ENCODE data around the gene TERT. TPM values are rescaled to one million over a fixed set of nuclear protein-coding genes. Genes with fewer than 3 reads are reported as not detected.
A peak's percentile ranks its signal among the peaks of the same experiment; 100 is the strongest.
"Not testable (repeated sequence)": the region's sequence is repeated elsewhere in the genome, so short reads cannot be mapped to it uniquely, and the experiment has no call there.

TERT gene
- total RNA-seq, 2 donors from 2014 or later = 7.1 to 9.8 TPM

GRCh38 chr5:1288439-1289335, 6.2 kb downstream of the TERT start:
- Mint-ChIP-seq H3K27me3 (ENCODE audit: insufficient read depth) (peaks cover 6% of the 10 kb centered on the region), H3K9me3 (no peaks in the 10 kb centered on the region), H3K4me1 (no peaks in the 10 kb centered on the region), H3K4me3 (no peak overlapping the region), H3K27ac (no peak overlapping the region), H3K36me3 (ENCODE audit: low read depth) (no peaks in the 10 kb centered on the region)
- 94 to 99% methylated on average over 30 to 35 of the region's 37 CpGs for WGBS, 2 experiments (ENCODE audit: insufficient coverage in 1 of 2, insufficient read length in 1 of 2)
- no peaks in the 10 kb centered on the region for H3K9me3 ChIP-seq (ENCODE audit: control insufficient read depth, low read length)
- no peak for TF ChIP-seq CTCF (conservative IDR thresholded peaks at IDR 0.05)
- no peaks in the 10 kb centered on the region for H3K36me3 ChIP-seq (ENCODE audit: control insufficient read depth, insufficient read depth, low read length)
- no peak overlapping the region for H3K4me3 ChIP-seq (ENCODE audit: low read length)
- no peak overlapping the region for H3K27ac ChIP-seq (ENCODE audit: low read depth, low read length)
- peak; percentile 31 for DNase-seq
- no peak overlapping the region for H3K9ac ChIP-seq (ENCODE audit: extremely low read depth, low read length, poor library complexity, severe bottlenecking)
- H3K27me3 ChIP-seq (ENCODE audit: control insufficient read depth, insufficient read depth, low read length, poor library complexity, severe bottlenecking) = no peaks in the 10 kb centered on the region
- no peaks in the 10 kb centered on the region for H3K4me1 ChIP-seq (ENCODE audit: control insufficient read depth, insufficient read depth, low read length)

DNA sequence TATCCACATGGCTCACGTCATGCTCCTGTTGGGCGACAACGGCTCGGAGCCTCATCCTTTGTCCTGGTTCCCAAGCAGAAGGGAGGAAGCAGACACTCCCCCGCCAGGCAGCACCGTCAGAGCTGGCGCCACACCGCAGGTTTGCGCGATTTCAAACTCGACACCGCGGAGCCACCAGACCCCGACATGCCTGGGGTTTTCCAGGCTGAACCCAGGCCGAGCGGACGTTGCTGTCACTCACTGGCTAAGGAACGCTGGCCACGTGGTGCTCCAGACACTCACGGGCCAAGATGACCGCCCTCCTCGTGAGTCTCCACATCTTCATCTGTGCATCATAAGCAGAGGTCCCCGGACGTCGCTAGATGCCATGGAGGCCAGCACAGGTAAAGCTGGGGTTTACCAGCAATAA, 9.0 kb downstream of the TERT start:
- H3K4me1 ChIP-seq (ENCODE audit: control insufficient read depth, insufficient read depth, low read length) = no peaks in the 10 kb centered on the region
- no peaks in the 10 kb centered on the region for H3K27me3 ChIP-seq (ENCODE audit: control insufficient read depth, insufficient read depth, low read length, poor library complexity, severe bottlenecking)
- no peak overlapping the region for H3K4me3 ChIP-seq (ENCODE audit: low read length)
- peak overlapping the region; percentile 10 for H3K27ac Mint-ChIP-seq
- WGBS, 2 experiments (ENCODE audit: insufficient coverage in 1 of 2, insufficient read length in 1 of 2) = 96 to 97% methylated on average over 25 of the region's 25 CpGs
- H3K9me3 ChIP-seq (ENCODE audit: control insufficient read depth, low read length) = no peaks in the 10 kb centered on the region
- H3K4me3 Mint-ChIP-seq = no peak overlapping the region
- no peaks in the 10 kb centered on the region for H3K9me3 Mint-ChIP-seq
- no peak overlapping the region for H3K27ac ChIP-seq (ENCODE audit: low read depth, low read length)
- no peaks in the 10 kb centered on the region for H3K36me3 Mint-ChIP-seq (ENCODE audit: low read depth)
- H3K27me3 Mint-ChIP-seq (ENCODE audit: insufficient read depth) = no peaks in the 10 kb centered on the region
- H3K4me1 Mint-ChIP-seq = no peaks in the 10 kb centered on the region
- no peaks in the 10 kb centered on the region for H3K36me3 ChIP-seq (ENCODE audit: control insufficient read depth, insufficient read depth, low read length)
- DNase-seq = peak; percentile 26
- H3K9ac ChIP-seq (ENCODE audit: extremely low read depth, low read length, poor library complexity, severe bottlenecking) = no peak overlapping the region
- TF ChIP-seq CTCF (conservative IDR thresholded peaks at IDR 0.05) = no peak

GRCh38 chr5:1285141-1285540, 9.7 kb downstream of the TERT start:
- Histone ChIP-seq H3K9ac (ENCODE audit: extremely low read depth, low read length, poor library complexity, severe bottlenecking) (no peak overlapping the region), H3K27ac (ENCODE audit: low read depth, low read length) (no peak overlapping the region), H3K9me3 (ENCODE audit: control insufficient read depth, low read length) (no peaks in the 10 kb centered on the region), H3K36me3 (ENCODE audit: control insufficient read depth, insufficient read depth, low read length) (no peaks in the 10 kb centered on the region), H3K4me3 (ENCODE audit: low read length) (no peak overlapping the region), H3K27me3 (ENCODE audit: control insufficient read depth, insufficient read depth, low read length, poor library complexity, severe bottlenecking) (no peaks in the 10 kb centered on the region), H3K4me1 (ENCODE audit: control insufficient read depth, insufficient read depth, low read length) (no peaks in the 10 kb centered on the region)
- Mint-ChIP-seq H3K4me3 (no peak overlapping the region), H3K36me3 (ENCODE audit: low read depth) (no peaks in the 10 kb centered on the region), H3K4me1 (no peaks in the 10 kb centered on the region), H3K27ac (no peak overlapping the region), H3K9me3 (no peaks in the 10 kb centered on the region), H3K27me3 (ENCODE audit: insufficient read depth) (no peaks in the 10 kb centered on the region)
- no peak for TF ChIP-seq CTCF (conservative IDR thresholded peaks at IDR 0.05)
- no peak for DNase-seq
- WGBS, 2 experiments (ENCODE audit: insufficient coverage in 1 of 2, insufficient read length in 1 of 2) = 85 to 95% methylated on average over 6 to 11 of the region's 12 CpGs

- not testable (repeated sequence) for H3K36me3 ChIP-seq (ENCODE audit: control insufficient read depth, insufficient read depth, low read length); H3K4me3 Mint-ChIP-seq; H3K4me1 ChIP-seq (ENCODE audit: control insufficient read depth, insufficient read depth, low read length); H3K27ac ChIP-seq (ENCODE audit: low read depth, low read length); H3K36me3 Mint-ChIP-seq (ENCODE audit: low read depth); H3K27me3 ChIP-seq (ENCODE audit: control insufficient read depth, insufficient read depth, low read length, poor library complexity, severe bottlenecking); H3K27me3 Mint-ChIP-seq (ENCODE audit: insufficient read depth); H3K27ac Mint-ChIP-seq; H3K4me1 Mint-ChIP-seq; DNase-seq; H3K4me3 ChIP-seq (ENCODE audit: low read length); H3K9me3 Mint-ChIP-seq; H3K9ac ChIP-seq (ENCODE audit: extremely low read depth, low read length, poor library complexity, severe bottlenecking); H3K9me3 ChIP-seq (ENCODE audit: control insufficient read depth, low read length)
- WGBS, 2 experiments (ENCODE audit: insufficient coverage in 1 of 2, insufficient read length in 1 of 2) = 91 to 92% methylated on average over 5 to 27 of the region's 27 CpGs
Observed at GRCh38 chr5:1284336-1284970, 10.4 kb downstream of the TERT start.

GRCh38 chr5:1283729-1284041, 11.2 kb downstream of the TERT start:
- H3K9ac ChIP-seq (ENCODE audit: extremely low read depth, low read length, poor library complexity, severe bottlenecking); H3K27me3 ChIP-seq (ENCODE audit: control insufficient read depth, insufficient read depth, low read length, poor library complexity, severe bottlenecking); H3K4me1 ChIP-seq (ENCODE audit: control insufficient read depth, insufficient read depth, low read length); H3K9me3 Mint-ChIP-seq; H3K27ac ChIP-seq (ENCODE audit: low read depth, low read length); H3K9me3 ChIP-seq (ENCODE audit: control insufficient read depth, low read length); H3K36me3 Mint-ChIP-seq (ENCODE audit: low read depth); H3K4me3 Mint-ChIP-seq; H3K36me3 ChIP-seq (ENCODE audit: control insufficient read depth, insufficient read depth, low read length); H3K27me3 Mint-ChIP-seq (ENCODE audit: insufficient read depth); H3K4me1 Mint-ChIP-seq; H3K4me3 ChIP-seq (ENCODE audit: low read length): not testable (repeated sequence)
- peak overlapping the region; percentile 35 for H3K27ac Mint-ChIP-seq
- WGBS, 2 experiments (ENCODE audit: insufficient coverage in 1 of 2, insufficient read length in 1 of 2) = 80 to 89% methylated on average over 2 to 16 of the region's 16 CpGs
- DNase-seq = peak; percentile 29
